Mesothelial cell of epicardium (in vitro differentiated cells): Measurements from ENCODE around the gene CHD6. TPM values are rescaled to one million over a fixed set of nuclear protein-coding genes. Genes with fewer than 3 reads are reported as not detected.

Experiments
- DNase-seq, 2 experiments: peaks; one replicate each; pipeline ENCODE4 v3.0.0; 2021; ENCODE audit warnings: low spot score in 2 of 2; ENCODE audit not compliant: unreplicated experiment in 2 of 2
- H3K27ac Mint-ChIP-seq: 2 replicates; pipeline ENCODE4 v1.8.0; 2021; ENCODE audit warnings: mixed read lengths
- H3K27me3 Mint-ChIP-seq: 2 replicates; pipeline ENCODE4 v1.8.0; 2021; ENCODE audit warnings: low read depth, mixed read lengths
- H3K36me3 Mint-ChIP-seq: 2 replicates; pipeline ENCODE4 v1.8.0; 2021; ENCODE audit warnings: mixed read lengths
- H3K4me1 Mint-ChIP-seq: 2 replicates; pipeline ENCODE4 v1.8.0; 2021; ENCODE audit warnings: mixed read lengths
- H3K4me3 Mint-ChIP-seq: 2 replicates; pipeline ENCODE4 v1.8.0; 2021; ENCODE audit warnings: mild to moderate bottlenecking, moderate library complexity, mixed read lengths
- H3K9me3 Mint-ChIP-seq: 2 replicates; pipeline ENCODE4 v1.8.0; 2021; ENCODE audit warnings: mixed read lengths
- total RNA-seq: library from RNA; stranded (reverse); gene quantifications from 3 replicates; pipeline ENCODE4 v1.2.1, GENCODE V29; 2021
- TF ChIP-seq, protein P1 (sequence below): fragments of 200-600 bp; sonication (generic); IDR thresholded peaks from one replicate; pipeline ENCODE4 v1.5.0; 2021; ENCODE audit warnings: antibody characterized with exemption; ENCODE audit not compliant: unreplicated experiment

CHD6 gene
- total RNA-seq, 1 donor from 2014 or later, result 107 TPM

DNA sequence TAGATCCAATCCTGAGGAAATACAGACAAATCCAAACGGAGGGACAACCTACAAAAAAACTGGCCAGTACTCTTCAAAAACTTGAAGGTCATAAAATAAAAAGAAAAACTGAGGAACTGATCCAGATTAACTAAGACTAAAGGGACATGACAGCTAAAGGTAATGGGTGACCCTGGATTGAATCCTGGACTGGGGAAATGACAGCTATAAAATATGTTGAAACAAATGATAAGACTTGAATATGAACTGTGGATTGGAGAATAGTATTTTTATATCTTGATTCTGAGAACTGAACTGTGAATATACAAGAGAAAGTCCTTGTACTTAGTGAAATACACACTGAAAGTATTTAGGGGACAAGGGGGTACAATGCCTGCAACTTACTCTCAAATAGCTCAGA lies 154.6 kb downstream of the CHD6 start:
- Mint-ChIP-seq H3K27me3 (no peaks in the 10 kb centered on the region), H3K4me3 (no peak overlapping the region), H3K9me3 (peaks cover 28% of the 10 kb centered on the region), H3K36me3 (peaks cover 80% of the 10 kb centered on the region), H3K4me1 (no peaks in the 10 kb centered on the region), H3K27ac (no peak overlapping the region)
- no peak for DNase-seq
- TF ChIP-seq, protein P1, sequence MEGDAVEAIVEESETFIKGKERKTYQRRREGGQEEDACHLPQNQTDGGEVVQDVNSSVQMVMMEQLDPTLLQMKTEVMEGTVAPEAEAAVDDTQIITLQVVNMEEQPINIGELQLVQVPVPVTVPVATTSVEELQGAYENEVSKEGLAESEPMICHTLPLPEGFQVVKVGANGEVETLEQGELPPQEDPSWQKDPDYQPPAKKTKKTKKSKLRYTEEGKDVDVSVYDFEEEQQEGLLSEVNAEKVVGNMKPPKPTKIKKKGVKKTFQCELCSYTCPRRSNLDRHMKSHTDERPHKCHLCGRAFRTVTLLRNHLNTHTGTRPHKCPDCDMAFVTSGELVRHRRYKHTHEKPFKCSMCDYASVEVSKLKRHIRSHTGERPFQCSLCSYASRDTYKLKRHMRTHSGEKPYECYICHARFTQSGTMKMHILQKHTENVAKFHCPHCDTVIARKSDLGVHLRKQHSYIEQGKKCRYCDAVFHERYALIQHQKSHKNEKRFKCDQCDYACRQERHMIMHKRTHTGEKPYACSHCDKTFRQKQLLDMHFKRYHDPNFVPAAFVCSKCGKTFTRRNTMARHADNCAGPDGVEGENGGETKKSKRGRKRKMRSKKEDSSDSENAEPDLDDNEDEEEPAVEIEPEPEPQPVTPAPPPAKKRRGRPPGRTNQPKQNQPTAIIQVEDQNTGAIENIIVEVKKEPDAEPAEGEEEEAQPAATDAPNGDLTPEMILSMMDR, result no peak

DNA sequence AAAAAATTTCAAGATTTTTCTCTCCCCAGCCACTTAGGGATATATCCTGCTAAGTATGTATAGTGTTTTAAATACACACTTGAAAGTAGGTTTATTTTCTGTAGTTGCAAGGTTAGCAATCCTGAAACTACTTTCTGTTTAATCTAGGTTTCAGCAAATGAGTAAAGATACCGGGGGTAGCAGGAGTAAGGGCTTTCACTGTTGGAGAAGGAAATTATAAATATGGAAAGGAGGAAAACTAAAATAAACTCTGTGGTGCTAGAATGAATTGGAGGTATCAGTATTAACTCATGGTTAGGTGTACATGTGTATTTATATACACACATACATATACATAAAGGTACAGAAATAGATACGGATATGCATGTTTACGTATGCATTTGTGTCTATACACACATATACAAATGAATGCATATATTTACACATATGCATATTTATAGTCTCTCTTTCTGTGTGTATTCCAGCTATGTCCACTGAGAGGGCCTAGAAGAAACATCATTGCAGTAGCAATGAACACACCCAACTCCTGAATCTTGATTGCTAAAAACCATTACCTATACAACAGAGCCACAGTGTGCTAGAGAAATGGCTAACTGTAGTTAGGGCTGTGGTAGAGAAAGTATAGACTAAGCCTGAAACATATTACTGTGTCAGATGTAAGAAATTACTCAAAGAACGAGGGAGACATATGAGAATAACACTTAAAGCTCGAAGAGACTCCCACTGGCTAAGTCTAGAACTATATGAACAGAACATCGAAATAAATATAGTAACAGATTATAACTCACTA lies 155.6 kb downstream of the CHD6 start:
- Mint-ChIP-seq H3K4me1 (no peaks in the 10 kb centered on the region), H3K36me3 (peaks cover 74% of the 10 kb centered on the region), H3K27ac (no peak overlapping the region), H3K9me3 (peaks cover 28% of the 10 kb centered on the region), H3K4me3 (no peak overlapping the region), H3K27me3 (no peaks in the 10 kb centered on the region)
- TF ChIP-seq, protein P1, result no peak
- no peak for DNase-seq

DNA sequence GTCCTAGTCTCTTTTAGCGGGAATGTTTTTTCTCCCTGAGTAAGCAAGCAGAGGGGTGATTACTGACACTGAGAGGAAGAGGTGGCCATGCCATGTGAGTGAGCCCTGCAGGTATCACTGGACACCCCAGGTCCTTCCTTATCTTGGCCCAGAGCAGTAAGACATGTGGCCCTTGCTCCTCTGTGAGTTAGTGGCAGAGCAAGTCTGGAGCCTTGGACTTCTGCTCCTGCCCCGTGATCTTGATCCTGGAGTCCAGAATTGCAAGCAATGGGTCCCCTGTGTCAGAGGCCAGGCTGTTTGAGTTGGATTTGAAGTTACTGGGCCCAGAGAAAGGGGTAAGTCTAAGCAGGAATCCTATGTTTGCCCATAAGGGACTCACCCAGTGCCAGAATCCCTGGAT lies 159.4 kb downstream of the CHD6 start:
- DNase-seq, result no peak
- TF ChIP-seq, protein P1, result no peak
- no peak overlapping the region for H3K4me3 Mint-ChIP-seq
- H3K4me1 Mint-ChIP-seq, result no peaks in the 10 kb centered on the region
- H3K27ac Mint-ChIP-seq, result no peak overlapping the region
- H3K36me3 Mint-ChIP-seq, result peaks cover 68% of the 10 kb centered on the region
- H3K27me3 Mint-ChIP-seq, result no peaks in the 10 kb centered on the region
- peaks cover 14% of the 10 kb centered on the region for H3K9me3 Mint-ChIP-seq

DNA sequence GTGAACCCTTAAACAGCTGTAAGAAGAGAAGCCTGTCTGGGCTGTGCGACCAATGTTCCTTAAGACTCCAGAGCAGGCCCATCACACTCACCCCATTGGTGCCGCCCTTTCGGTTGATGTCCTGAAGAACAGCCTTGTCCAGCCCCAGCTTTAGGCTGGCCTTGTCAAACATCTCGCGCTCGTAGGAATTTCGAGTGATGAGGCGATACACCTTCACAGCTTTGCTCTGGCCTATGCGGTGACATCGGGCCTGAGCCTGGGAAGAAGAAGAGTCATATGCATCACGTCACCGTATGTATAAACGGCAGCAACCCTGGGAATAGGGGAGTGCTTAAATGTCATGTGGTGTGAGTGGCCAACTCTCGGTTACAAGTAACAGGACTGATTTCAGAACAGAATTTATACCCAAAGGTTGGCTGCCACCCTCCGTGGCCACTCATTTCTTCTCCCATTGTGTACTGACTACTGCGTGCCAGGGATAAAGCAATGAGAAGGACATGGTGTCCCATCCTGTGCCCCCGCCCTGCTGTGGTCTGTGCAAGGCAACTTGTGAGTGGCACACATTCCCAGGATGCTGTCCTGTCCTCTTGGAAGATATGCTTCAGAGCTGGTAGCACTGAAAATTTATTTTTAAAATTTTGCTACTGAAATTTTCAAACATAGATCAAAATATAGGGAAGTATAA lies 160.9 kb downstream of the CHD6 start:
- Mint-ChIP-seq H3K27me3 (no peaks in the 10 kb centered on the region), H3K27ac (no peak overlapping the region), H3K36me3 (peaks cover 67% of the 10 kb centered on the region), H3K9me3 (peaks cover 14% of the 10 kb centered on the region), H3K4me3 (no peak overlapping the region), H3K4me1 (no peaks in the 10 kb centered on the region)
- DNase-seq, result no peak
- TF ChIP-seq, protein P1, result no peak

DNA sequence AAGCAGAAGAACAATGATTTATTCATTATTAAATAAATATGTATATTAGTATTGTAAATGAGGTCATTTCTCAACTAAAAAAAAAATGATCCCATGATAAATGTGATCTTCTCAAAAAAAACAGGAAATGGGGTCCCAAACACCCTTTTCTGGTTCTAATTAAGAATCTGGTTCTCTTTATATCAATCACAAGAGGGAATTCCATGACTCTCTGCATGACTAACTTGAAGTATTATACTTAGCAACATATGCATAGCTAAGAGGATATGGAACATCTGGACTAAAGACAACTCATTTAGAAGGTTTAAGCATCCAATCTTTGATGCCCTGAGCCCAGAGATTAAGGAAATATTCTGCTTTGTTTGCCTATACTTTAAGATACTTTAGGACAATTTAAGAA lies 161.8 kb downstream of the CHD6 start:
- TF ChIP-seq, protein P1, result no peak

More for the DNA sequence above, 161.8 kb downstream of the CHD6 start:
- H3K27ac Mint-ChIP-seq, result peak overlapping the region; percentile 25
- H3K9me3 Mint-ChIP-seq, result peaks cover 10% of the 10 kb centered on the region
- DNase-seq, result no peak
- no peak overlapping the region for H3K4me3 Mint-ChIP-seq
- no peaks in the 10 kb centered on the region for H3K4me1 Mint-ChIP-seq
- H3K36me3 Mint-ChIP-seq, result peaks cover 66% of the 10 kb centered on the region
- no peaks in the 10 kb centered on the region for H3K27me3 Mint-ChIP-seq
